Activated CD8-positive, alpha-beta memory T cell treated with anti-CD3 and anti-CD28 coated beads, Interleukin-2, amount 50 U/mL, for 24 hours (primary cell): ENCODE measurements around the gene C19orf25.
"Not testable (repeated sequence)": the region's sequence is repeated elsewhere in the genome, so short reads cannot be mapped to it uniquely, and the experiment has no call there.

ENCODE experiments used
- DNase-seq: peaks from one replicate; pipeline ENCODE4 v3.0.0-alpha.2; 2020; ENCODE audit errors: extremely low read depth

The C19orf25 gene

DNA sequence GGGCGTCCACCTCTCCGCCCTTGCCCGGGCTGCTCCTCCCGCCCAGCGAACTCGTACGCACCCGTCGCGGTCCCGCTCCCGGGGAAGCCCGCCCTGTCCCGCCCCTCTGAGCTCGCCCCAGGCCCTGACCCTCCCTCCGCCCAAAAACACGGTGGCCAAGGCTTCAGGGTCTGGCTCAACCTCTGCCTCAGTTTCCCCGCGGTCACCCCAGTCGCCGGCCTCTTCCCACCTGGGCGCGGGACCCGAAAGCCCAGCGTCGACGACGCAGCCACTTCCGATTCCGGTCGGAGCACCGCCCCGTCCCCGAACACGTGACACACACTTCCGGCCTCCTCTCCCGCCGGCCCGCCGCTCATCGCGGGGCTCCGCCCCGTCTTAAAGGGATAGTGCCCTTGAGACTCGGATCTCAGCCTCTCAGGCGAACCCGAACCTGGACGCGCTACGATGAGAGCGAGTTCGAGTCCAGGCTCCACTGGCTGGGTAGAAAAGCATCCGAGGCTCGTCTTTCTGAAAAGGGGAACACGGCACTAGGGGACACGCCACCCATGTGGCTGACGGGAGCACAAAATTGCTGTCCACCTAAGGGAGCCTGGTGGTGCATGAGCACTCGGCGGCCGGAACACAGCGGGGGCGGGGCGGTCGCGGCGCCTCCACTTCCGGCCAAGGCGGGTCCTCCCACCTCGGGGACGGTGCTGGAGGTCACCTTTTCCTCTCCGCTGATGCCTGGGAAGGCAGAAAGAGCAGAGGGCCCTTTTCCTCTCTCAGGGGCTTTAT is at the start of gene C19orf25:
TSS of gene C19orf25 (minus strand) at position 282 of the 774 bp plus-strand sequence. CDS start 312 bp downstream, outside the sequence.
- peak; percentile 83 for DNase-seq

- no peak for DNase-seq
These were observed 48.8 kb upstream of the C19orf25 start for GRCh38 chr19:1527650-1528309.

GRCh38 chr19:1526979-1527649 is 48.1 kb upstream of the C19orf25 start:
- DNase-seq = no peak

DNA sequence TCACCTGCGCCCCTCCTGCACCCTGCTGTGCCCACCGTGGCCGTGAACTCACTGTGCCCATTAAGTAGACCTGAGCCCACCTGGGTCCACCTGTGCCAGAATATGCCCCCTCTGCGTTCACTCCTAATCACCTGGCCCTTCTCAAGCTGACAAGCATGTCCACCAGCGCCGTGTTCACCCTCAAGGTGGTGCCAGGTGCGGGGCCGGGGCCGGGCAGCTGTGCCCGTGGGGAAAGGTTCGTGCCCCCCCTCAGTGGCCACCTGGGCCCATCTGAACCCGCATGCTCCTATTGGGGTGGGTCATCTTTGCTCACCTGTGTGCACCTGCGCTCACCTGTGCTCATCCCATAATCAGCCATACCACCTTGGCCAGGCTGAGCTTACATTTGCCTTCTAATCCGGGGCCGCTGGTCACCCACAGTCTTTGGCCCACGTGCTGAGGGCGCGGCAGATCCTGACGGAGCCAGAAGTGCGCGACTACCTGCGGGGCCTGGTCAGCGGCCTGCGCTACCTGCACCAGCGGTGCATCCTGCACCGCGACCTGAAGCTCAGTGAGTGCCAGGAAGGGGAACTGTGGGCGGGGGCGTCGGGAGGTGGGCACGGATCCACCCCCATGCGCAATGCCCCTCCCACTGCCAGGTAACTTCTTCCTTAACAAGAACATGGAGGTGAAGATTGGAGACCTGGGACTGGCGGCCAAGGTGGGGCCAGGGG is 47.2 kb upstream of the C19orf25 start:
- DNase-seq = no peak

- no peak for DNase-seq
These were observed 46.3 kb upstream of the C19orf25 start for GRCh38 chr19:1525343-1525742.

DNA sequence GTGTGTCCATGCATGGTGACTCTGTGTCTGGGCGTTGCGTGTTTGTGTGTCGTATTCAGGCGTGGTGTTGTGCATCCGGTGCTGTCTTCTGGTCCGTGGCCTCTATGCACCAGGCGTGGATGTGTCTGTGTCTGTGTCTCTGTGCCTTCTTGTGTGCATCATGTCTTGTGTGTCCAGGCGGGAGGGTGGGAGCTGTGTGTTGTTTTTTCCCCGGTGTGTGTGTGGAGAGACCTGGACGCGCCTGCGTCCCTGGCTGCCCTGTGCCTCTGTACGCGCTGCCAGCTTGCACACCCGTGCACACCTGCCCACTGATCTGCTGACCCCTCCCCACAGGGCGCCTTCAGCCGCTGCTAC is 45.9 kb upstream of the C19orf25 start:
- no peak for DNase-seq

DNA sequence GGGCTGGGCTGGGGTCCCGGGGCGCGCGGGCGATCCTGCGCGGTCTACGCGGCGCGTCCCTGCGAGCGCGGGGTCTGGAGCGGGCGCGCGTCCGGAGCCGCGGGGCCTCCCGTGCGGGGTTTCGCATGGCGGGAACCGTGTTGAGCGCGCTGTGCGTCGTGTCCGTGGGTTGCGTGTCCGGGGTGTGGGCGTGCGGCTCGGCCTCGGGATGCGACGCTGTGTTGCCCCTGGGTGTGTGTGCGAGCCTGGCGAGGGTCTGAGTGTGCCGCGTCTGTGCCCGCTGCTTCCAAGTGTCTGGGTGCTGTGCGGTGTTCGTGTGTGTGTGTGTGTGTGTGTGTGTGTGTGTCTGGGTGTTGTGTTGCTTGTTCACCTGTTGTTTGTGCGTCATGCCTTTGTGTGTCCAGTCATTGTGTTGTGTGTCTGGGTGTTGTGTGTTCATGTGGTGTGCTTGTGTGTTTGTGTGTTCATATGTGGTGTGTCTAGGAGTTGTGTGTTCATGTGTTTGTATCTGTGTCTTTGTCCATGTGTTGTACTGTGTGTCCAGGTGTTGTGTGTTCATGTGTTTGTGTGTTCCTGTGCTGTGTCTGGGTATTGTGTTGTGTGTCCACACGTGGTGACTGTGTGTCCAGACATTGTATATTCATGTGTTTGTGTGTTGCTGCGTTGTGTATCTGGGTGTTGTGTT is 45.4 kb upstream of the C19orf25 start:
- no peak for DNase-seq

DNA sequence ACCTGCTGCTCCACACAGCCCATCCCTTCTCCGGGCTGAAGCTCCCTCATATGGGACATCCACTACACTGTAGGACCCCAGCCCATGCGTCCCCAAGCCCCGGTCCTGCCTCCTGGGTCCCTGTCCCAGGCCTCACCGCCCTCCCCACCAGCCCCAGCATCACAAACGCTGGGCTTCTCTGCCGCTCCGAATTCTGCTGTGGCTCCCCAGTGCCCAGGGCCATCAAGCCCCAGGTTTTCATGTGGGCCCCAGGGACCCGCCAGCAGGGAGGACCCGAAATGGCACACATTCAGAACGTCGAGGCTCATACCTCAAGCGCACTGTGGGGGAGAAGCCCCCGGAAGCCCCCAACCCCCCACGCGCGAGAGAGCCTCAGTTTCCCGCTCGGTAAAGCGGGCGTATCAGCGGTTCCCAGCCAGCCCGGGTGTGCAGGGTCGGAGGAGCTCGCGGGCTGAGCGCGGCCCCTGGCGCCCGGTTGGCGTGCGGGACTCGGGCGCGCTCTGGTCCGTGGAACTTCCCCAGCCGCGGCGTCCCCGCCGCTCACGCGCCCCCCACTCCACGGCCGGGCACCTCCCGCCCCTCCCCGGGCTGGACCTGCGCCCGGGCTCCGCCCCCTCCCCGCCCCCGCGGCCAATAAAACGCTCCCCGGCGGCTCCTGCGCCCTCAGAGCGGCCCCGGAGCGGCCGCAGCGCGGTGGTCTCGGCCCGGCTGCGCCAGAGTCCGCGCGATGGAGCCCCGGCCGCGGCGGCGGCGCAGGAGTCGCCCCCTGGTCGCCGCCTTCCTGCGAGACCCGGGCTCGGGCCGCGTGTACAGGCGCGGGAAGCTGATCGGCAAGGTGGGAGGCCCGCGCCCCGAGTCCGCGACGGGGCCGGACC is 44.6 kb upstream of the C19orf25 start, which contains the start of gene PLK5:
TSS of gene PLK5 (plus strand) at position 666 of the 875 bp plus-strand sequence. CDS start 2,920 bp downstream, outside the sequence.
- no peak for DNase-seq

GRCh38 chr19:1522838-1523237 is 43.8 kb upstream of the C19orf25 start:
- DNase-seq = no peak

- DNase-seq = no peak
These were observed 43.0 kb upstream of the C19orf25 start for GRCh38 chr19:1522061-1522460.

DNA sequence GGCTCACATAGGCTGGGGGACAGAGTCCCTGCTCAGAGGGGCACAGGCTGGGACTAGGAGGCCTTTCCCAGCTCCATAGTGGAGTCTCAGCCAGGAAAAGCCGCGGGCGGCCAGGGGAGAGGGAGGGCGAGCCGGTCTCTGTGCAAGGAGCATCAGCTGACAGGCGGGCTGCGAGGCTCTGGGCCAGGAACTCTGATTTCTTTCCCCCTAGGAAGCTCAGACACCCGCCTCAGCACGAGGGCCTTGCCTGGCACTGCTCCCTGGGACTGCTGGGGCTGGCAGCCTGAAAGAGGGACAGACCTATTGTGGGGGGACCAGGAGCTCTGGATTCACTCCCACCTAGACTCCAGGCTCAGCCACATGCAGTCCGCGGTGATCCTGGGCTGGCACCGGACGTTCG is 42.6 kb upstream of the C19orf25 start:
- no peak for DNase-seq

DNA sequence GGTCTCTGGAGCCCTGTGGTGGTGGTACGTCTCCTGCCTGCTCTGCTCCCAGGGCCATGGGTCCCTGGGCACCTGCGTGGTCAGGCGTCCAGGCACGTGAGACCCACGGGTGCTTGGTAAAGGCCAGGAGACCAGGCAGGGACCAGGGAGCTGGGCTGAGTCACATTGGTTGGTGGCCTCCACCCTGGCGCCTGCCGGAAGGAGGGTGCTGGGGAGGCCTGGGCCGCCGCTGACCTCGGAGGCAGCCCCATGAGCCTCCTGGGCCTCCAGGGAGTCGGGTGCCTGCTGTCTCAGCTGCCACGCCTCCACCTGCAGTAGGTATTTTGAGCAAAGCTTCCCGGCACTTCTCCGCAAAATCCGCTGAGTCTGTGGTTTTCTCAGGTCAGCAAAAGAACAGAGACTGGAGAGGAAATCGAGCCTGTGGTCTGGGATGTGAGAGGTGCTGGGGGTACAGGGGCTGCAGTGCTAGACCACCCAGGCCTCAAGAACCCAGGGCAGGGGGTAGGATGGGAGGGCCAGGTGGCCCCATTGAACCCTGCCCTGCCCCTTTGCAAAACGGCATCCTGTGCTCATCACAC is 41.3 kb upstream of the C19orf25 start:
- DNase-seq = no peak

DNA sequence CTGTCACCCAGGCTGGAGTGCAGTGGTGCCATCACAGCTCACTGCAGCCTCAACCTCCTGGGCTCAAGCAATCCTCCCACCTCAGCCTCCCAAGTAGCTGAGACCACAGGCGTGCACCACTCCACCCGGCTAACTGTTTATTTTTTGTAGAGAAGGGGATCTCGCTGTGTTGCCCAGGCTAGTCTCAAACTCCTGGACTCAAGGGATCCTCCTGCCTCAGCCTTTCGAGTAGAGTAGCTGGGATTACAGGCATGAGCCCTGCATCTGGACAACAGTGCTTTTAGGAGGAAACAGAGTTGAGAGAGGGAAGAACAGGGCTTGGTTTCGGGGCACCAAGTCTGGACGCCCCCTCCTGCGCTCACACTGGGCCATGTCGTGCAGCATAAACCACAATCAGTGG is 40.8 kb upstream of the C19orf25 start:
- DNase-seq = not testable (repeated sequence)

DNA sequence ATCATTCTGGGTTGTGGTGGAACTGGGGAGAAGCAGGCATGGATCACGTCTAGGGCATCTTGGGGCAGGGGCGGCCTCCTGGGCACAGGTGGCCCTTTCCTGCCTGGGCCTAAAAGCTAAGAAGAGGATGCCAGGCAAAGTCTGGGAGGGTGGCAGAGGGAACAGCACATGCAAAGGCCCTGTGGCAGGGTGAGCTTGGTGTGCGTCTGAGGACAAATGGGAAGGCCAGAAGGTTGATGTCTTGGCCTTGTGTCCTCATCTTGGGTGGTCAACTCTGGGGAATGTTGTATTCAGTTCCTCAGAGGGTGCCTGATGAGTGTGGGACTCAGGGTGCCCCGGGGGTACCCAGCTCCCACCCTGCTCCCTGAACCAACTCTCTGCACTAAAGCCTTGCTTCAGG is 39.5 kb upstream of the C19orf25 start:
- DNase-seq = no peak

DNA sequence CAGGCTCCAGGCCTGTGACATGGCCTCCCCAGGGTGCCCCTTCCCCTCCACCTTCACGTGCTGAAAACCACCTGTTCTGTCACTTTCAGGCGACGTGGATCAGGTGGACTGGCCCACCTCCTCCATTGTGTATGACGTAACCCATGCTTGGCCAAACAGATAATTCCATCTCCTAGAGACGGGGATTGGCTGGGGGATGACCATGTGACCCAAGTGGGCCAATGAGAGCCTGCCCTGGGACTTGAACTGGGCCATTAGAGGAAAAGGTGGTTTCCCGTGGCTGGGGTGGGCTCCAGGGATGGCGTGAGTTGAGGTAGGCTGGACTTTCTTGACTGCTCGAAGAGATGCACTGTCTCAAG is 37.4 kb upstream of the C19orf25 start:
- no peak for DNase-seq

DNA sequence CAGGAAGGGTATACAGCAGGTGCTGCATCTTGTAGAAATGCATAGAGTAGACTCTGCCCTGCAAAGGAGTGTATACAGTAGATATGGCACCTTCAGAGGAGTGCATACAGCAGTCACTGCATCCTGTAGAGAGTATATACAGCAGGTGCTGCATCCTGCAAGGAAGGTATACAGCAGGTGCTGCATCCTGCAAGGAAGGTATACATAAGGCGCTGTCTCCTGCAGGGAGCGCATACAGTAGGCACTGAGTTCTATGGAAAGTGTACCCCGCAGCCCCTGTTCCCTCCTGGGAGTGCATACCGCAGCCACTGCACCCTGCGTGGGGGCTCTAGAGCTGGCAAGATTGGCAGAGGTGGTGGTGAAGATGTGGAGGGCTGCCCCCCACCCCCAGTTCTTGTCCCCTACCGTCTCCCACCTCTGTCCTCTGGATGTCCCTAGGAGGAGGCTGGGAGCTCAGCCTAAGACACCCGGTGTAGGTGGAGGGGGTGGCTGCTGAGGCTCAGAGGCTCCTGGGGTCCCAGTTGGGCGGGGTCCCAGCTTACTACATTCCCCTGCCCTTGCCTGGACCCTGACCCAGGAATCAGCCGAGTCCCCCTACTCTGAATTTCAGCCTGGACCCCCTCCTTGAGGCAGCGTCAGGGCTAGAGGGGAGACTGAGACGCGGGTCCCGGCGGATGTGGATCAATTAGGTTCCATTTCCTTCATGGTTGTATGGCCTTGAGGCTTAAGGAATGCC is 36.1 kb upstream of the C19orf25 start:
- DNase-seq = no peak

- DNase-seq = no peak
These were observed 35.3 kb upstream of the C19orf25 start for GRCh38 chr19:1514295-1514661.

GRCh38 chr19:1513499-1514294 is 34.7 kb upstream of the C19orf25 start:
- DNase-seq = peak; percentile 21
